CD4-positive, alpha-beta T cell treated with Interleukin-6 at 100 ng/mL for 8 hours (primary cell): ENCODE results near the gene EMILIN1.

Experiments
- DNase-seq: peaks from one replicate; pipeline ENCODE4 v3.0.0-alpha.2; 2020; ENCODE audit warnings: mixed read lengths, low spot score

The EMILIN1 gene

DNA sequence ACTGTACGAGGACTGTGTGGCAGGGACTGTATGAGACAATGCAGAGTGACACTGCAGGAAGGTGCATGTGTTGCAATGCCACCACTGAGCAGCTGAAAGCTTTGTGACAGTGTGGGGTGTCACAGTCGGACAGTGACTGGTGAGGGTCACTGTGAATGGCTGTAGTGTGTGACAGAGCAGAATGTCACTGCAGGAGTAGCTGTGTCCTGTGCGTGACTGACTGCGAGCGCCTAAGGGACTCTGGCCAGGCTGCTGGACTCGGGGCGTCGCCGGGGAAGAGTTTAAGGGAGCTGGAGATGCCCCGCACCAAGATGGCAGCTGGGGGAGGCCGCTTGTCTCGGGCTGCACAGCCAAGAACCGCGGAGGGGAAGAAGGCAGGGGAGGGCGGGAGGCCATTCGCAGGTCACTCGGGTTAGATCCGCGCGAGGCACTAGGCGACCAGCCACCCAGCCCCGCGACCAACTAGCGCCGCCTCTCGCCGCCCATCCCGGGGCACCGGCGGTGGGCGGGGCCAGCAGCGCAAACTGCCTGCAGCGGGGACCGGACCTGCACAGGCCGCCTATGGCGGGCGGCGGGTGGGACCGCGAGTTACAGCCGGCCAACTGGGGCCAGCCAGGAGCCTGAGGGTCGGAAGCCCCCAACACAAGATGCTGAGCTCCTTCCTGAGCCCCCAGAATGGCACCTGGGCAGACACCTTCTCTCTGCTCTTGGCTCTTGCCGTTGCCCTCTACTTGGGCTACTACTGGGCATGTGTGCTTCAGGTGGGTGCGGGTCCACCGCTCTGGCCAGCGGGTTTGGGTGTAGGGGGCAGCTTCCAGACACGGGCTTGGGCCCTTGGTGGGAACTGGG, 45.1 kb downstream of the EMILIN1 start, which contains the start of gene ABHD1:
TSS of gene ABHD1 (plus strand) at position 514 of the 849 bp plus-strand sequence. CDS start at position 648, 134 bp downstream.
- DNase-seq = peak; percentile 66

GRCh38 chr2:27125104-27125503, 46.7 kb downstream of the EMILIN1 start:
- DNase-seq = no peak

GRCh38 chr2:27126252-27126710, 47.9 kb downstream of the EMILIN1 start:
- DNase-seq = no peak

DNA sequence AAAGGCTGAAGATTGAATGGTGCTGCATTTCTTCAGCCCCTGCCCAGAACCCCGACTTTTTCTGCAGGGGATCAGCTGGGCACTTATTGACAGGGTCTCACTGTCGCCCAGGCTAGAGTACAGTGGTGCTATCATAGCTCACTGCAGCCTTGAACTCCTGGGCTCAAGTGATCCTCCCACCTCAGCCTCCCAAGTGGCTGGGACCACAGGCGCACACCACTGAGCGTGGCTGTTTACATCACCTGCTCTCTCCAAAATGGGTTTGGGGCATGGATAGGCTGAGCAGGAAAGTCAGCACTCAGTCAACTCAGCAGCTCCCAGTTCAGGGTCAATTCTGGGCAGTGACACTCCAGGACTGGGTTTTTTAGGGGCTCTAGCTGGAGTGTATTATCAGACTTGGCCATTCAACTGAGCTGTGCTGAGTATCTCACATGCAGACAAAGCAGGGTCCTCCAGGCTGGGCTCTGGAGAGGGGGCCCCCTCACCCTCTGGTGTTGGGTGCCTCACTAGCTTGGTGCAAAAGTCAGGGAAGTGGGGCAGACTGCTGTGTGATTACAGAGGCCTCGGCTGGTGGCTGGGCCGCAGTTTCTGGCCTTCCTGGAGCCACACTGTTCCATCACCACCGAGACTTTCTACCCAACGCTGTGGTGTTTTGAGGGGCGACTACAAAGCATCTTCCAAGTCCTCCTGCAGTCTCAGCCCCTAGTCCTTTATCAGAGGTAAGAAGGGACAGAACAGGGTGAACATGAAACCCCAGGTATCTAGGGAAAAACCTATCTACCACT, 49.7 kb downstream of the EMILIN1 start:
- no peak for DNase-seq

GRCh38 chr2:27128668-27129571, 50.5 kb downstream of the EMILIN1 start:
- no peak for DNase-seq

- no peak for DNase-seq
Measured at GRCh38 chr2:27130396-27130795, 52.0 kb downstream of the EMILIN1 start.

- DNase-seq = no peak
Measured at GRCh38 chr2:27131429-27131828, 53.0 kb downstream of the EMILIN1 start.

- no peak for DNase-seq
Measured at GRCh38 chr2:27133195-27133875, 54.9 kb downstream of the EMILIN1 start.

DNA sequence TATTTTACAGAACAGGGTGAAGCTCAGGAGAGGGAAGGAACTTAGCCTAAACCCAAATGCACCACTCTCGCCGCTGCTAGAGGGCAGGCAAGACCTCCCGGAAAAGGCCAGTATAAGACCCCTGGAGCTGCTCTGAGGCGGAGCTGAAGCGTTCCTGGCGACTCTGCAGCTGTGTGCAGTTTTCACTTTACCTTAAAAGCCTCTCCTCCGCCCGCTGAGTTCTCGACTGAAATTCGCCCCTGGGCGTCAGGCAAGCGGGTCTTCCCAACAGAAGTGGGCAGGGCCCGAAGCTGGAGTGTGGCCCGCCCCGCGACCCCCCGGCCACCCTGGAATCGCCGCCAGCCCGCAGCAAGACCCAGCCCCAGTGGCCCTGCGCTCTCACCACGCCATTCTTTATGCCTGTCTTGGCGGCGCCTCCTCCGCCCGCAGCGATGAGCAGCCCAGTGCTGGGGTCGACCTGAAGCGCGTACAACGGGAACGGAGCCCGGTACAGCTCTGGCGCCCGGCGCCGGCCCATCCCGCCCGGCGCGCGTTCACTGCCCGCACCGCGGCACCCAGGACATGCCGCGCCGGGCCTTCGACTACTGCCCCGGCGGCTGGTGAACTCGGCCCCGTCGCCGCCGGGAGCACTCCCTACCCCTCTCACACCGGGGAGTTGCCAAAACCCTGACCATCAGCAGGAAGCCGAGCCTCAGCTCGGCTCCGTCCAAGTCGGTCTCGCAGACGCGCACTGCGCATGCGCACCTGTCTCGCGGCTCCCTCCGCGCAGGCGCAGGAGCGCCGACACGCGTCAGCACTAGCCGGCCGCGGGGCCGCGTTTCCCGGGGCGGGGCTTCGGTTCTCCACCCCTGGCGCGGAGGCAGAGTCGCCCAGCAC, 55.7 kb downstream of the EMILIN1 start, which contains the start of gene PREB:
TSS of gene PREB (minus strand) at position 732 of the 876 bp plus-strand sequence. CDS start at position 517, 215 bp downstream.
- peak; percentile 97 for DNase-seq

DNA sequence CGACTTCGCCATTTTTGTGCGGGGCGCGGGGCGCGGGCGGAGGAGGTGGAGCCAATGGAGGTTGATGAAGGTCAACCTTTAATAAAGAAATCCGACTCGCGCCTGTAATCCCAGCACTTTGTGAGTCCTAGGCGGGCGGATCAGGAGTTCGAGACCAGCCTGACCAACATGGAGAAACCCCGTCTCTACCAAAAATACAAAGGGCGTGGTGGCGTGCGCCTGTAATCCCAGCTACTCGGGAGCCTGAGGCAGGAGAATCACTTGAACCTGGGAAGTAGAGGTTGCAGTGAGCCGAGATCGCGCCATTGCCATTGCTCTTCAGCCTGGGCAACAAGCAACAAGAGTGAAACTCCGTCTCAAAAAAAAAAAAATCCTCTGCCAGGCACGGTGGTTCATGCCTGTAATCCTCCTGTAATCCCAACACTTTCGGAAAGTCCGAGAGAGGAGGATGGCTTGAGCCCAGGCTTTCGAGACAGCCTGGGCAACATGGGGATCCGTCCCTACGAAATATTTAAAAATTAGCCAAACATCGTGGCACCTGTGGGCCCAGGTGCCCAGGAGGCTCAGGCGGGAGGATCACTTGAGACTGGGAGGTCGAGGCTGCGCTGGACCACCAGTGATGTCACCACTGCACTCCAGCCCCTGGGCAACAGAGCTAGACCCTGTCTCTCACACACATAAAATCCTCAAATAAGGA, 56.5 kb downstream of the EMILIN1 start:
- no peak for DNase-seq

- no peak for DNase-seq
Measured at GRCh38 chr2:27135478-27135955, 57.1 kb downstream of the EMILIN1 start.
